Osteocyte (in vitro differentiated cells): Measurements from ENCODE around the gene SBF2. TPM values are rescaled to one million over a fixed set of nuclear protein-coding genes. Genes with fewer than 3 reads are reported as not detected.

Source experiments
- DNase-seq: peaks from one replicate; pipeline ENCODE4 v3.0.0; 2021; ENCODE audit warnings: mixed read lengths; ENCODE audit not compliant: unreplicated experiment; ENCODE audit errors: extremely low spot score
- H3K27ac Mint-ChIP-seq: one replicate; pipeline ENCODE4 v1.8.0; 2021; ENCODE audit warnings: mild to moderate bottlenecking, mixed read lengths; ENCODE audit not compliant: unreplicated experiment
- H3K27me3 Mint-ChIP-seq: one replicate; pipeline ENCODE4 v1.8.0; 2021; ENCODE audit warnings: mixed read lengths; ENCODE audit not compliant: unreplicated experiment
- H3K36me3 Mint-ChIP-seq: one replicate; pipeline ENCODE4 v1.8.0; 2021; ENCODE audit warnings: mixed read lengths; ENCODE audit not compliant: unreplicated experiment
- H3K4me1 Mint-ChIP-seq: one replicate; pipeline ENCODE4 v1.8.0; 2021; ENCODE audit warnings: mixed read lengths; ENCODE audit not compliant: unreplicated experiment
- H3K4me3 Mint-ChIP-seq: one replicate; pipeline ENCODE4 v1.8.0; 2021; ENCODE audit warnings: mild to moderate bottlenecking, moderate library complexity, mixed read lengths; ENCODE audit not compliant: unreplicated experiment
- H3K9me3 Mint-ChIP-seq: one replicate; pipeline ENCODE4 v1.8.0; 2021; ENCODE audit warnings: mixed read lengths; ENCODE audit not compliant: unreplicated experiment
- total RNA-seq: library from RNA; stranded (reverse); gene quantifications from 2 replicates; pipeline ENCODE4 v1.2.1, GENCODE V29; 2021
- TF ChIP-seq, protein P1 (sequence below): fragments of 200-600 bp; sonication (generic); IDR thresholded peaks from 2 replicates; pipeline ENCODE4 v1.5.0; 2021; ENCODE audit warnings: antibody characterized with exemption, mild to moderate bottlenecking, moderate library complexity

SBF2 gene
- total RNA-seq, 1 donor from 2014 or later, result 65.2 TPM

DNA sequence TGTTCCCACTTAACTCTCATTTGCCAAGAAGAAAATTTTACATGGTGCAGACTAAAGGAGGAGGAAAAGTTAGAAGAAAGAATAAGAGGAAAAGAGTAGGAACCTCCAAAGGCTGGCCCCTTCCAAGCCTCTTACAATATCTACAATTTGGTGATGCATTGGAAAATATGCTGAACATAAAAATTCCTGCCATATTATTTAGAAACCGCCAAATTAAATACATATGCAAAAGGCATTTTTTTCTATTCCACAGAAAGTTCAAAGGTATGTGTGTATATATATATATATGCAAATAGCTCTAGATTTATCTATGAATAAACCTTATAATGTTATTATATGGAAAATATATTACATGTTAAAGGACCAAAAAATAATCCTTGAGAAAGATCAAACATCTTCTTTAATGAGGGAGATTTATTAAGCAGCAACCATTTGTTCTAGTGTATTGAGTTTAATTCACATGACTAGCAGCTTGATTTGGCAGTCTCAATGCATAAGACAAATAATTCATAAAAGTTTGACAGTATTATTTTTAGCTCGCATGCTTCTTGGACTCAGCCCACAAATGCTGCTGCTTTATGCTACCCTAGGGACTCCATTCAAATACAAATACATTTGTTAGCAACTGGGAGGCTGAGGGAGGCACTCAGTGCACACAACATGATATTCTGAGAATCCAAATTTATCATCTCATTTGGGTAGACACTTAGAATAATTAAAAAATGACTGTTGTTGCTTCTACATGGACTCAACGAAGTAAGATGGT, 184.9 kb downstream of the SBF2 start:
- TF ChIP-seq, protein P1, sequence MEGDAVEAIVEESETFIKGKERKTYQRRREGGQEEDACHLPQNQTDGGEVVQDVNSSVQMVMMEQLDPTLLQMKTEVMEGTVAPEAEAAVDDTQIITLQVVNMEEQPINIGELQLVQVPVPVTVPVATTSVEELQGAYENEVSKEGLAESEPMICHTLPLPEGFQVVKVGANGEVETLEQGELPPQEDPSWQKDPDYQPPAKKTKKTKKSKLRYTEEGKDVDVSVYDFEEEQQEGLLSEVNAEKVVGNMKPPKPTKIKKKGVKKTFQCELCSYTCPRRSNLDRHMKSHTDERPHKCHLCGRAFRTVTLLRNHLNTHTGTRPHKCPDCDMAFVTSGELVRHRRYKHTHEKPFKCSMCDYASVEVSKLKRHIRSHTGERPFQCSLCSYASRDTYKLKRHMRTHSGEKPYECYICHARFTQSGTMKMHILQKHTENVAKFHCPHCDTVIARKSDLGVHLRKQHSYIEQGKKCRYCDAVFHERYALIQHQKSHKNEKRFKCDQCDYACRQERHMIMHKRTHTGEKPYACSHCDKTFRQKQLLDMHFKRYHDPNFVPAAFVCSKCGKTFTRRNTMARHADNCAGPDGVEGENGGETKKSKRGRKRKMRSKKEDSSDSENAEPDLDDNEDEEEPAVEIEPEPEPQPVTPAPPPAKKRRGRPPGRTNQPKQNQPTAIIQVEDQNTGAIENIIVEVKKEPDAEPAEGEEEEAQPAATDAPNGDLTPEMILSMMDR, result no peak
- Mint-ChIP-seq H3K4me3 (no peak overlapping the region), H3K27me3 (no peaks in the 10 kb centered on the region), H3K27ac (peak overlapping the region; percentile 80), H3K4me1 (peaks cover 44% of the 10 kb centered on the region), H3K9me3 (no peaks in the 10 kb centered on the region), H3K36me3 (peaks cover 1% of the 10 kb centered on the region)
- no peak for DNase-seq

DNA sequence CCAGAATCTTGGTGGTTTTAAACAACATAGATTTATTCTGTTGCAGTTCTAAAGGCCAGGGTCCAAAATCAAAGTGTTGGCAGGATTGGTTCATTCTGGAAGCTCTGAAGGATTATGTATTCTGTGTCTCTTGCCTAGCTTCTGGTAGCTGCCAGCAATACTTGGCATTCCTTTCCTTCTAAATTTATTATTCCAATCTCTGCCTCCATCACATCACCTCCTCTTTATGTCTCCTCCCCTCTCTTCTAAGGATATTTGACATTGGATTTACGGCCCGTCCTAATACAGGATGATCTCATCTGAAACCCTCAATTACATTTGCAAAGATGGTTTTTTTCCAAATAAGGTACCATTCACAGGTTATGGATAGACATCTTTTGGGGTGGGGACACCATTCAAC, 186.5 kb downstream of the SBF2 start:
- Mint-ChIP-seq H3K27me3 (no peaks in the 10 kb centered on the region), H3K36me3 (peaks cover 1% of the 10 kb centered on the region), H3K9me3 (no peaks in the 10 kb centered on the region), H3K4me1 (peaks cover 45% of the 10 kb centered on the region), H3K4me3 (no peak overlapping the region), H3K27ac (no peak overlapping the region)
- no peak for DNase-seq
- TF ChIP-seq, protein P1, result no peak

DNA sequence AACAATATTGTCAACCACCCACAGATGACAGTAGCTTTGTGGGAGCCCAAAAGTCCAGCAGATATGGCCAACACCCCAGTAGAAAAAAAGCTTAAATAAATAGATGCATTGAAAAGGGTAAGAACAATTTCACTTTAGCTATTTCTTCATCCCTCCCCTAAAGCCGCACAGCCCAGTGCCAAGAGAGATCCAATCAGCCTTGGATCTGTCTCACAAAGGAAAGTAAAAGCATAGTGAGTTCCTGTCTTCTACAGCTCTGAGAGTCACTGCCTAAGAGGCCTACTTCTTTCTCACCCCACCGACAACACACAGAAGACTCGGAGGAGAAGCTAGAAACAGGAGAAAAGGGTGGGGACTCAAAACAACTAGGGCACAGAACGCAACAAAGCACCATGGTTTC, 196.4 kb downstream of the SBF2 start:
- Mint-ChIP-seq H3K36me3 (peaks cover 24% of the 10 kb centered on the region), H3K27me3 (no peaks in the 10 kb centered on the region), H3K4me1 (peaks cover 18% of the 10 kb centered on the region), H3K27ac (no peak overlapping the region), H3K9me3 (peaks cover 19% of the 10 kb centered on the region), H3K4me3 (no peak overlapping the region)
- TF ChIP-seq, protein P1, result no peak
- DNase-seq, result no peak

DNA sequence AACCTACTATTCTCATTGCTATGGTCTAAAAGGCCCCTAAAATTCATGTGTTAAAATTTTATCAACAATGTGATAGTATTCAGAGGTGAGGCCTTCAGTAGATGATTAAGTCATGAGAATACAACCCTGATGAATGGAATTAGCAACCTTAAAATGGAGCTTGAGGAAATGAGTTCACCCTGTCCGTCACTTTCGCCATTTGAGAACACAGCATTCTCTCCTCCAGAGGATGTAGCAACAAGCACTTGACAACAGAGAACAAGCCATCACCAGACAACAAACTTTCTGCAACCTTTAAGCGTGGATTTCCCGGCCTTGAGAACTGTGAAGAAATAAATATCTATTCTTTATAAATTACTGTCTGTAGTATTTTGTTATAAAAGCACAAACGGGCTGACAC, 197.0 kb downstream of the SBF2 start:
- DNase-seq, result no peak
- TF ChIP-seq, protein P1, result no peak
- no peak overlapping the region for H3K27ac Mint-ChIP-seq
- no peaks in the 10 kb centered on the region for H3K27me3 Mint-ChIP-seq
- H3K4me3 Mint-ChIP-seq, result no peak overlapping the region
- H3K9me3 Mint-ChIP-seq, result peaks cover 19% of the 10 kb centered on the region
- peaks cover 14% of the 10 kb centered on the region for H3K4me1 Mint-ChIP-seq
- peaks cover 24% of the 10 kb centered on the region for H3K36me3 Mint-ChIP-seq

DNA sequence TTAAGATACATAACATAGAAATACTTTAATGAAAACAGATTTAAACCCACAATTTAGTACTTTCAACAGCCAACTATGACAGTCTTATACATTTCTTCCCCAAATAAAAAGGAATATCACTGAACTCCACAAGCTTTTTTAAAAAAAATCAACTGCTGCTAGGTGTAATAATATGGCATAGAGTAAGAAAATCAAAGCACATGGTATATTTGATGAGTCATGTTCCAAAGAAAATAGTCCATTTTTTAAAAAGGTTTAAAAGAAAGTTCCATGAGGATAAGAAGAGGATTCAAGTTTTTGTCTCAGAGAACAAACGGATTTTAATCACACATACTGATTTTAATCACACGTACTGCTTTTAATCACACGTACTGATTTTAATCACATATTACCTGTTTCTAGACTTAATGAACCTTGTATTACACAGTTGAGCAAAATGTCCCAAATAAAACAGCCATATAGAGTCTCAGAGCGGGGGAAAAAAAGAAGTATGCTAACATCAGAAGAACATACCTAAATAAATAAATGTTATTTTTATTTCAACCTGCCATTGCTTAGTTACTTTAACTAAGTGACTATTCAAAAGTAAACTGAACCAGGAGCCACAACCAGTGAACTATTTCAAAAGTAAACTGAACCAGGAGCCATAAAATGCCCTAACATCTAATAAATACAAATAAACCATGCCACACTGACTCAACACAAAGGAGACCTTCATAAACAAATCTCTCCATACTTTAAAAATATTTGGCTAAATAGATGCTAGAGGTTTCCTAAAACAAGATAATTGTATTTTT, 198.4 kb downstream of the SBF2 start:
- no peak overlapping the region for H3K27ac Mint-ChIP-seq
- H3K4me3 Mint-ChIP-seq, result no peak overlapping the region
- peaks cover 22% of the 10 kb centered on the region for H3K4me1 Mint-ChIP-seq
- H3K9me3 Mint-ChIP-seq, result peaks cover 19% of the 10 kb centered on the region
- no peaks in the 10 kb centered on the region for H3K27me3 Mint-ChIP-seq
- H3K36me3 Mint-ChIP-seq, result peaks cover 19% of the 10 kb centered on the region
- TF ChIP-seq, protein P1, result no peak
- no peak for DNase-seq
